ENCODE data around the gene CAMKK2.
"Not testable (repeated sequence)": the region's sequence is repeated elsewhere in the genome, so short reads cannot be mapped to it uniquely, and the experiment has no call there.

Gene CAMKK2

GRCh38 chr12:121278169-121279070 lies 18.1 kb downstream of the CAMKK2 start:
- peak; percentile 92 to 96 for DNase-seq

- peak; percentile 53 to 69 for DNase-seq
These were observed 19.1 kb downstream of the CAMKK2 start for GRCh38 chr12:121277374-121277759.

DNA sequence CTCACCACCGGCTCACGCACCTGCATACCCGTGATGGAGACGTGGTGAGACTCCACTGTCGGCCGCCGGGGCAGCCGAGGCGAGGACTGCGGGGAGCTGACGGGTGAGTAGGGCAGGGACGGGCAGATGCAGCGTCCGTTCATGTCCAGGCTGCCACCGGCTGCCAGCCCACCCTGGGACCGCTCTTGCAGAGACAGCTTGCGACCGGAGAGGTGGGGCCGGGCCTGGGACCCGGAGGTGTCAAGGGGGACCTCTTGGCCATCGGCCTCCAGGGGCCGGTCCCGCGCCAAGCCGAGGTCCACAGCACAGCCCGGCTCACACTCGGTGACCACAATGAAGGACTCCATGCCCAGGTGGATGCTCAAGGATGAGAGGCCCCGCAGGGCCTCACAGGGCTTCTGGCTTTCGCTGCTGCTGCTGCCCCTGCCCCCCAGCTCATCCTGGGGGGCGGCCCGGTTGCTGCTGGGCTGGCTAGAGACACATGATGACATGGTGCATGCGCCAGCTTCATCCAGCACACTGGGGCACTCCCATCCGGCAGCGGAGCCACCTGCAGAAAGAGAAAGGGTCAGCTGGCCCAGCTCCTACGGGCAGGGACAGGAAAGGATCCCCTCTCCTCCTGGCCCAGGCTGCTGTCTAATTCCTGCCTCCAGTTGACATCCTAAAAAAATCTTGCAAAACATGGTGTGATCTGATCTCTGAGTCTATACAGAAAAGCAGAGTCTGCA lies 22.3 kb downstream of the CAMKK2 start:
- no peak for DNase-seq

- DNase-seq: no peak
These were observed 23.1 kb downstream of the CAMKK2 start for GRCh38 chr12:121273364-121273896.

- DNase-seq: no peak
These were observed 28.7 kb downstream of the CAMKK2 start for GRCh38 chr12:121267822-121268221.

DNA sequence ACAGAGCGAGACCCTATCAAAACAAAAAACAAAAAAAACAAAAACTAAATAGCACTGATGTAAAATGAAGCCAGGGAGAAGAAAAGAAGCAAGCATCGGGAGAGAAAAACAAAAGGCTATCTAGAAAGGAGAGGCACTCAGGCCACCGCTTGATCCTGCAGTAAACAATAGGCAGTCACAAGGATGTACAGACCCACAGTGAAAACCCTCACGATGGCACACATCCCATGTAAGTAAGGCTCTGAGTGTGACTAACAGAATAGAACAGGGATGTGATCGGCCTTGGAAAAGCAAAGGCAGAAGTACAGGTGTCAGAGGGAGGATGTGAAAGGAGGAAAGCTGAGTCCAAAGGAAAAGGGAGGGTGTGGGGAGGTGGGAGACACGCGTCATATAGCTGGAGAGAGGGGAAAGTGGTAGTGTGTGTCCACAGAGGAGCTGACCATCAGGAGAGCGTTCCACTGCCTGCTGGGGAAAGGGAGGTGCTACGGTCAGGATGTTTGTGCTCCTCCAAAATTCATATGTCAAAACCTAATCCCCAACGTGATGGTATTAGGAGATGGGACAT lies 31.5 kb downstream of the CAMKK2 start:
- DNase-seq: no peak

GRCh38 chr12:121264135-121264534 lies 32.4 kb downstream of the CAMKK2 start:
- DNase-seq: no peak

GRCh38 chr12:121263206-121263935 lies 33.1 kb downstream of the CAMKK2 start:
- no peak for DNase-seq

GRCh38 chr12:121261398-121261797 lies 35.1 kb downstream of the CAMKK2 start:
- no peak for DNase-seq

DNA sequence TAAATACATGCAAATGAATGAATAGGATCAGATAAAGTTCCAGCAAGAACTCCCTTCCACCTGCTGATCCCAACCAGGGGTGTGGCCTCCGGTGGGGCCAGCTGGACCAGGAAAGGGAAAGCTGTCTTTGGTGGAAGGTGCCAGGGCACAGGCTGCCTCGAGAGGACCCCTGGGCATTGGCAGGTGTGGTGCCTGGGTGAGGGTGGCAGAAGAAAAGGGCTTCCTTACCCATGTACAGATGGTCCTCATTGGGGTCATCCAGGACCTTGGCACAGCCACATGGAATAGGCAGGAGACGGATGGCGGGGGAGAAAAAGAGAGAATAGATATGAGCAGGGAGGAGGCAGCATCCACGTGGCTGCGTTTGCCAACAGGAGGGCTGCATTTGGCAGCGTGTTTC lies 36.4 kb downstream of the CAMKK2 start:
- DNase-seq: no peak

GRCh38 chr12:121259074-121259473 lies 37.4 kb downstream of the CAMKK2 start:
- DNase-seq: no peak

DNA sequence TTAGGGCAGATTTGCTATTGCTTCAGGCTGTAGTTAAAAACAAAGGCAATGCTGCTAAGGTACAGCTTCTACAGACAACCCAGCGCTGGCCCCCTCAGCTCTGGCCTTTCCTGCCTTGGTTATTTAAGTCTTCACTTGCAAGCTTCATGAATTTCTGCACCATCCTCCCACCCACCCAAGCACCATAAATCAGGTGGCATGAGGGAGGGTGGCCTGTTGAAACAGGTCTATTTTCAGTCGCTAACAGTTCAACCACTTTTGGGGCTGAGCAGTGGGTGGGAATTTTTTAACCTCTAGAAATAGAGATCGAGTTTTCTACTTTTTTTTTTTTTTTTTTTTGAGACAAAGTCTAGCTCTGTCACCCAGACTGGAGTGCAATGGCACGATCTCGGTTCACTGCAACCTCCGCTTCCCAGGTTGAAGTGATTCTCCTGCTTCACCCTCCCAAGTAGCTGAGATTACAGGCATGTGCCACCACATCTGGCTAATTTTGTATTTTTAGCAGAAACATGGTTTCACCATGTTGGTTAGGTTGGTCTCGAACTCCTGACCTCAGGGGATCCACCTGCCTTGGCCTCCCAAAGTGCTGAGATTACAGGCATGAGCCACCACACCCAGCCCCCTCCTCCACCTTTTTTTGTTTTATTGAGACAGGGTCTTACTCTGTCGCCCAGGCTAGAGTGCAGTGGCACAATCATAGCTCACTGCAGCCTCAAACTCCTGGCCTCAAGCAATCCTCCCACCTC lies 38.6 kb downstream of the CAMKK2 start:
- not testable (repeated sequence) for DNase-seq

GRCh38 chr12:121255433-121255832 lies 41.1 kb downstream of the CAMKK2 start:
- no peak for DNase-seq

GRCh38 chr12:121253638-121254335 lies 42.7 kb downstream of the CAMKK2 start:
- no peak for DNase-seq

GRCh38 chr12:121252712-121253345 lies 43.7 kb downstream of the CAMKK2 start:
- no peak for DNase-seq

- DNase-seq: no peak
These were observed 44.7 kb downstream of the CAMKK2 start for GRCh38 chr12:121251838-121252237.

DNA sequence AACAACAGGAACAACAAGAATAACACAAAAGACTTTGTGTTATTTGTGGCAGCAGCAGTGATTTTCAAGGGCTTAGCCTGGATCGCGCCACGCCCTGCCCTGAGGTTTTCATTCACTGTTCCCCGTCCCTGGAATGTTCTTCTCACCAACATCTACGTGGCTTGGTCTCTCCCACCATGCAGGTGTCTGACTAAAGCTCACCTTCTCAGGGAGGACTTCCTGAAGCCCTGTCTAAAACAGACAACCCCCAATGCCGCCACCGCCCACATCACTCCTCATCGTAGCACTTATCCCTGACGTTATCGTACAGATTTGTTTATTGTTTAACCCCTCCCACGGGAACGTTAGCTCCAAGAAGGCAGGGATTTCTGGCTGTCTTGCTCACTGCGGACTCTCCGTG lies 46.1 kb downstream of the CAMKK2 start:
- DNase-seq: no peak

DNA sequence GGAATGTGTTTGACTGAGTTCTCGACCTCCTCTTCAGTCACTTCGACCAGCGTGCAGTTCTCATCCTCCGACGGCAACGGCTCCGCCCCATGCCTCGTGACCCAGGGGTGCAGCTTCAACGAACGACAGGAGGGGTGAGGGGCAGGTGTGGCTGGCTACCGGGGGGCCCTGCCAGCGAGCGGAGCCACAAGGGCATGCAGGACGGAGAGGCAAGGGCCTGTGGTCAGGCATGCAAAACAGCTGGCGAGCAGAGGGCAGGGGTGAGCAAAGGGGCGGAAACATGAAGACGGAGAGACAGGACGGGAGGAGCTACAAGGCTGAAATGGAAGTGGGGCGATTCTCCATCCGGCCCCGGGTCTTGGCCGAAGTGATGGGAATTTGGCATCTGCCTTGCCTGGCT lies 47.9 kb downstream of the CAMKK2 start:
- DNase-seq: no peak

GRCh38 chr12:121246893-121247557 lies 49.5 kb downstream of the CAMKK2 start:
- DNase-seq: no peak

- no peak for DNase-seq
These were observed 50.6 kb downstream of the CAMKK2 start for GRCh38 chr12:121245951-121246350.
